HepG2 (cell line): ENCODE data around the gene GPALPP1. TPM values are rescaled to one million over a fixed set of nuclear protein-coding genes. Genes with fewer than 3 reads are reported as not detected.

ENCODE experiments used
- ATAC-seq: fragments of 200-7000 bp; cut with Tn5 transposase; 3 replicates; pipeline ENCODE4 v1.9.1; 2020; ENCODE audit warnings: mild to moderate bottlenecking, moderate library complexity
- BruUV-seq: library from RNA; stranded (reverse); fragments of 400-500 nt; replicated peaks from 2 replicates; lab custom pipeline; 2021; lab: Mats Ljungman, UMichigan
- CTCF ChIA-PET: fragments of 300-600 bp; formaldehyde crosslinking; extraction: SDS; loops from one replicate; lab custom pipeline; 2021; ENCODE audit warnings: low total read pairs, inconsistent platforms, low intra/inter-chr PET ratio; lab: Yijun Ruan, JAX
- POLR2A ChIA-PET: fragments of 350-600 bp; sonication (Branson Sonifier 250); formaldehyde crosslinking; loops from one replicate; lab custom pipeline; 2020; ENCODE audit warnings: antibody characterized with exemption, inconsistent platforms; lab: Yijun Ruan, JAX
- DNase-seq: peaks from one replicate; pipeline ENCODE4 v3.0.0-alpha.2; 2015; ENCODE audit warnings: low spot score
- FAIRE-seq: peaks from 3 replicates; lab custom pipeline; 2011; peaks lifted over from hg19 to GRCh38; lab: Jason Lieb, UNC
- H2AFZ ChIP-seq: one replicate; pipeline ENCODE4 v1.6.1; 2011; ENCODE audit warnings: low read length, inconsistent platforms
- H3K27ac ChIP-seq: fragments of 300-600 bp; 3 replicates; pipeline ENCODE4 v1.8.0; 2011; ENCODE audit warnings: mixed run types, mild to moderate bottlenecking, mixed read lengths, low read length, inconsistent platforms; ENCODE audit not compliant: insufficient read depth; ENCODE audit errors: extremely low read length
- H3K27me3 ChIP-seq, 2 experiments: fragments of 200-600 bp in 1 of 2; 2 replicates in 1 of 2; 3 replicates in 1 of 2; pipeline versions ENCODE4 v1.6.0 to v1.8.0; 2011; ENCODE audit warnings: low read length in 2 of 2, mild to moderate bottlenecking in 2 of 2, moderate library complexity in 2 of 2, inconsistent platforms in 1 of 2; ENCODE audit not compliant: insufficient read depth in 2 of 2, control insufficient read depth in 1 of 2
- H3K36me3 ChIP-seq, 2 experiments: fragments of 200-600 bp in 1 of 2; replicated peaks in 1 of 2; 2 replicates in 1 of 2; 3 replicates in 1 of 2; pipeline versions ENCODE4 v1.5.1 to v1.8.0; 2011; ENCODE audit warnings: low read length in 2 of 2, inconsistent platforms in 1 of 2; ENCODE audit not compliant: insufficient read depth in 2 of 2, control insufficient read depth in 1 of 2
- H3K4me1 ChIP-seq: 2 replicates; pipeline ENCODE4 v1.5.1; 2012; ENCODE audit warnings: low read length, inconsistent platforms; ENCODE audit not compliant: insufficient read depth
- H3K4me2 ChIP-seq: 2 replicates; pipeline ENCODE4 v1.6.0; 2011; ENCODE audit warnings: low read depth, low read length, inconsistent platforms
- H3K4me3 ChIP-seq, 3 experiments: fragments of 200-600 bp in 1 of 3; sonication (generic), shearing (Covaris generic) in 1 of 3; replicated peaks in 1 of 3; 2 replicates each; pipeline ENCODE4 v1.5.1; 2011 to 2016; ENCODE audit warnings: low read length in 3 of 3, inconsistent platforms in 2 of 3, low read depth in 2 of 3, mild to moderate bottlenecking in 2 of 3, control low read depth in 1 of 3, mixed read lengths in 1 of 3; ENCODE audit not compliant: insufficient read depth in 1 of 3
- H3K79me2 ChIP-seq: one replicate; pipeline ENCODE4 v1.6.1; 2011; ENCODE audit warnings: low read length, inconsistent platforms; ENCODE audit not compliant: insufficient read depth
- H3K9ac ChIP-seq: 2 replicates; pipeline ENCODE4 v1.6.0; 2011; ENCODE audit warnings: mild to moderate bottlenecking, low read depth, low read length, inconsistent platforms; ENCODE audit not compliant: insufficient read depth
- H3K9me3 ChIP-seq: 2 replicates; pipeline ENCODE4 v1.5.1; 2012; ENCODE audit warnings: mild to moderate bottlenecking, low read length
- H4K20me1 ChIP-seq: 2 replicates; pipeline ENCODE4 v1.6.0; 2011; ENCODE audit warnings: inconsistent platforms, mild to moderate bottlenecking, low read length, moderate library complexity; ENCODE audit not compliant: insufficient read depth
- CREB1 ChIP-seq, 2 experiments: fragments of 450-650 bp in 1 of 2; IDR thresholded peaks; 2 replicates each; pipeline ENCODE4 v1.6.1; 2016 to 2017; ENCODE audit warnings: control low read depth in 1 of 2, mild to moderate bottlenecking in 1 of 2, missing compliant biosample characterization in 1 of 2, missing genetic modification characterization in 1 of 2
- CREB3 ChIP-seq: sonication (generic); formaldehyde crosslinking; IDR thresholded peaks from 2 replicates; pipeline ENCODE4 v1.5.0; 2020; ENCODE audit warnings: missing genetic modification reagents
- FOSL1 ChIP-seq: sonication (generic); formaldehyde crosslinking; IDR thresholded peaks from 2 replicates; pipeline ENCODE4 v1.9.0; 2021; ENCODE audit warnings: missing genetic modification reagents, borderline replicate concordance
- HNRNPH1 ChIP-seq: fragments of 200-400 bp; formaldehyde crosslinking; optimal IDR thresholded peaks from 2 replicates; pipeline ENCODE3; 2017; ENCODE audit warnings: mild to moderate bottlenecking, low read depth, low read length
- HOXA9 ChIP-seq: sonication (generic); formaldehyde crosslinking; IDR thresholded peaks from 2 replicates; pipeline ENCODE4 v1.8.1; 2022; ENCODE audit warnings: missing genetic modification reagents, mild to moderate bottlenecking, moderate library complexity, borderline replicate concordance
- MLX ChIP-seq: IDR thresholded peaks from 2 replicates; pipeline ENCODE4 v1.6.1; 2016
- UBTF ChIP-seq: sonication (generic); formaldehyde crosslinking; IDR thresholded peaks from 2 replicates; pipeline ENCODE4 v1.4.0; 2020; ENCODE audit warnings: mild to moderate bottlenecking, missing genetic modification reagents
- ZFP90 ChIP-seq: sonication (generic); formaldehyde crosslinking; IDR thresholded peaks from 2 replicates; pipeline ENCODE4 v1.8.0; 2022; ENCODE audit warnings: missing genetic modification reagents, mild to moderate bottlenecking, inconsistent platforms, borderline replicate concordance
- ZNF703 ChIP-seq: sonication (generic); formaldehyde crosslinking; IDR thresholded peaks from 2 replicates; pipeline ENCODE4 v1.5.1; 2020; ENCODE audit warnings: missing genetic modification reagents, mild to moderate bottlenecking, moderate library complexity, borderline replicate concordance
- ZUFSP ChIP-seq: sonication (generic); formaldehyde crosslinking; IDR thresholded peaks from 2 replicates; pipeline ENCODE4 v1.9.0; 2021; ENCODE audit warnings: missing genetic modification reagents, mild to moderate bottlenecking, borderline replicate concordance
- WGBS: methylation state at CpG from one replicate; pipeline ENCODE4 v1.1.6; 2017; ENCODE audit warnings: low lambda C conversion rate; 5-methylcytosine and 5-hydroxymethylcytosine counted together
- in situ Hi-C: cut with HindIII; loops from 2 replicates; pipeline ENCODE4 v1.10.0; 2017; ENCODE audit warnings: low pct_unique_long_range_greater_than_20kb; ENCODE audit not compliant: extremely low pct_ligation_motif_present
- intact Hi-C: fragments of 100-400 bp; cut with micrococcal nuclease; formaldehyde crosslinking; loops from one replicate; pipeline ENCODE4 v1.10.0; 2022; ENCODE audit not compliant: unreplicated experiment
- polyA plus RNA-seq, 8 experiments: library from polyadenylated mRNA; depleted of rRNA in 3 of 8; stranded (reverse) in 7 of 8; unstranded in 1 of 8; fragments of >200 nt; fragmentation: Illumina TruSeq in 4 of 8; extraction: Trizol in 4 of 8; gene quantifications; 2 replicates each; pipeline versions ENCODE4 v1.2.1 to v1.2.3, GENCODE V29; 2011 to 2016; ENCODE audit warnings: low read depth in 4 of 8, missing spikeins in 1 of 8, mixed read lengths in 1 of 8; ENCODE audit not compliant: insufficient read depth in 1 of 8
- total RNA-seq, 5 experiments: library from RNA; depleted of rRNA; stranded (reverse); fragments of >200 nt; fragmentation: Illumina TruSeq; extraction: Trizol; gene quantifications; 2 replicates each; pipeline ENCODE4 v1.2.3, GENCODE V29; 2016; ENCODE audit warnings: low read depth in 1 of 5

The GPALPP1 gene
- total and polyA plus RNA-seq, 2 of the 13 experiments (the other 11 are each of a cell fraction or from before 2014, with no cell fraction given) = 12.1 to 23.1 TPM

- TF ChIP-seq CREB1 (IDR thresholded peaks at IDR 0.05) (peak; percentile 82), CREB1 (CRISPR knock-in tag; IDR thresholded peaks at IDR 0.05) (no peak), ZFP90 (CRISPR knock-in tag) (no peak), UBTF (CRISPR knock-in tag) (no peak), CREB3 (CRISPR knock-in tag) (no peak), HNRNPH1 (no peak), ZNF703 (no peak), MLX (CRISPR knock-in tag) (no peak)
Measured at GRCh38 chr13:45003417-45003816, 14.1 kb downstream of the GPALPP1 start (continued).

- TF ChIP-seq HOXA9 (CRISPR knock-in tag) = no peak
- no peak for TF ChIP-seq FOSL1 (CRISPR knock-in tag)
- no peak for TF ChIP-seq ZUFSP (CRISPR knock-in tag)
- DNase-seq = no peak
- H3K27ac ChIP-seq = no peak overlapping the region
- no peak for FAIRE-seq
- H3K79me2 ChIP-seq = no peaks in the 10 kb centered on the region
- no TSS peak for BruUV-seq
- no peaks in the 10 kb centered on the region for H3K27me3 ChIP-seq
- no peaks in the 10 kb centered on the region for H3K4me1 ChIP-seq
- intact Hi-C loops = no loop called here
- in situ Hi-C loops = no loop called here
- 91% methylated on average over 2 of the region's 2 CpGs for WGBS
- H4K20me1 ChIP-seq = no peaks in the 10 kb centered on the region
- ATAC-seq = no peak
- ChIA-PET POLR2A (no interaction called here), CTCF (no interaction called here)
- peaks cover 6 to 13% of the 10 kb centered on the region in 2 experiments for H3K36me3 ChIP-seq
- H3K4me2 ChIP-seq = no peak overlapping the region
- no peaks in the 10 kb centered on the region for H3K9me3 ChIP-seq
- no peak overlapping the region for H3K4me3 ChIP-seq
- H3K9ac ChIP-seq = no peak overlapping the region
- H2AFZ ChIP-seq = no peak overlapping the region
Measured at GRCh38 chr13:45004096-45004495, 14.8 kb downstream of the GPALPP1 start.
